HG03103 (cell line): ENCODE measurements around the gene KHSRP.
"Not testable (repeated sequence)": the region's sequence is repeated elsewhere in the genome, so short reads cannot be mapped to it uniquely, and the experiment has no call there.

Experiments used
- ATAC-seq: cut with Tn5 transposase; IDR thresholded peaks from one replicate; pipeline ENCODE4 v1.9.1; 2021; ENCODE audit warnings: low read depth; ENCODE audit not compliant: unreplicated experiment

KHSRP gene

GRCh38 chr19:6421075-6422014 is 3.3 kb downstream of the KHSRP start:
- no peak for ATAC-seq

GRCh38 chr19:6418562-6418932 is 6.1 kb downstream of the KHSRP start:
- no peak for ATAC-seq

- no peak for ATAC-seq
Measured at GRCh38 chr19:6417713-6418561, 6.7 kb downstream of the KHSRP start.

- no peak for ATAC-seq
Measured at GRCh38 chr19:6416658-6417405, 7.8 kb downstream of the KHSRP start.

GRCh38 chr19:6415591-6416190 is 8.9 kb downstream of the KHSRP start:
- no peak for ATAC-seq

GRCh38 chr19:6414793-6415590 is 9.6 kb downstream of the KHSRP start:
- no peak for ATAC-seq

DNA sequence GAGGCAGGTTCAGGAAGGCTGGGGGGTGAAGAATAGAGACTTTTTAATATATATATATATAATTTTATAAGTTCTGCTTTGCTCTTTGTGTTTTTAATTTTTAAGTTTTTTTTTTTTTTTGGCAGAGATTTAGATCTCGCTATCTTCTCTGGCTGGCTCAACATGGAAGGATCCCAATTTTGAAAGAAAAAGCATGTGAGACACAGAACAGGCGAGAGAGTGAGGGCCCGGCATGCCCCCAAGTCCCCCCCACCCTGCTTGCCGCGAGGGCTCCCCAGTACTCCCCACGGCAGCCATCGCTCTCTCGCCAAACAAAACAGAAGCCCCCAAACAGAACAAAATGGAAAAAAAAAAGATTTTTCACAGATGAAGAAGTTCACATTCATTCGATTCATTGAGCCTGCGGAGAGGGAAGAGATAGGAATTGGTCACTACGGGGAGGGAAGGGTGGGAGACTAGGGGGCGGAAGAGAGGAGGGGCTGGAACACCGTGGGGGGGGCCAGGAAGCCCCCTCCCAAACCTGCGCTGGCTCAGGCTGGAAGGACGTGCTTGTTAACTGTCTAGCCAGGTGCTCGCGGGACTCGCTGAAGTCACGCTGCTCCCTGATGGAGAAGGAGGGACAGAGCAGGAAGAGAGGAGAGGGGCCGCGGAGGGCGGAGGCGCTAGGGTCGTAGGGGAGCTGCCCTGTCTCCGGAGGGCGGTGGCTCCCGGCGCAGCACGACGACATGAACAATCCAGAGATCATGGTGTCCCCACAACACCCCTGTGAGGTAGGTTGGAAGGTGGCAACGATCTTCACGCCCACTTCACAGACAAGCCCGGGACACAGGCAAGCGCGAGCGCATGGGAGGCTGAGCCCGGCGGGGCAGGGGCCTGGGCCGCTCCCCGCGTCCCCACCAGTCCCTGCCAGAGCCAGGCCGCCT is 10.6 kb downstream of the KHSRP start:
- no peak for ATAC-seq

DNA sequence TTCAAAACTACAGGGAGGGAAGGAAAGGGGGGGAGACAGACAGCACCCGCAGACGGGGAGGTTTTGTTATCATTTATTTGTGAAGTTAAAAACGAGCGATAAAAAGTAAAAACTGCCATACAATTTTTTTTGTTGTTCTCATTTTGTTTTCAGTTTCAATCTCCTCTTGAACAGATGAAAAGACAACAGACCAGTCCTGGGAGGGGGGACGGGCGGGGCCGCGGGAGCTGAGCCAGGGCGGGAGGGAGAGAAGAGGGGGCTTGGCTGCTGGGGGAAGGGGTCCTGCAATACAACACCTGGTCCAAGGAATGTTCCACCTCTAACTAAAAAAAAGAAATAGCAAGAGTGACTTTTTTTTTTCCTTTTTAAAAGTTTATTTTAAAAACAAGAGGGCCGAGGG is 11.3 kb downstream of the KHSRP start:
- ATAC-seq, result no peak

DNA sequence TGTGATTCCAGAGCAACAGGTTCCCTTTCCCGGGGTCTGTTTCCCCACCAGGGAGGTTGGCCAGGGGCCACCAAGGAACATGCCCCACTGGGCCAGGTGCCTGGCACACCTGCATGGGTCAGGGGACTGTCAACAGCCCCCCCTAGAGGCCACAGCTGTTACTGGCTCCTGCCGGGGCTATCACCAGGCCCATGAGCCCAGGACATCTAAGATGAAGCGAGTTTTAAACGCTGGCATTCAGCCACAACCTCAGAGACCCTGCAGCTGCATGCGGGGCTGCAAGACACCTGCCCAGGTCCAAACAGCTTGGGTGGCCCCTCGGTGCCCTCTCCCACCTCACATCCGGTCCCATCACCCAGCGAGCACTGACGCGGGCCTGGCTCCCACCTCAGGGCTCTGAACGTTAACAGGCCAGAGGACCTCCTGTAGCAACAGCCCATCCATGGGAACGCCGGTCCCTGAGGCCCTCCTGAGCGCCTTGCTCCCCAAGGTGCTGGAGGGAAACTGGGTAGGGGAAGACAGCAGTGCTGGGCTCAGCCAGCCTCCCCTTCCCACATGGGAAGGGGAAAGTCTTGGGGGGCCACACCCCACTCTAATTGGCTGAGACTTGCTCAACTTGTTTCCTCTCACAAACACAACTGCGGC is 12.0 kb downstream of the KHSRP start:
- no peak for ATAC-seq

DNA sequence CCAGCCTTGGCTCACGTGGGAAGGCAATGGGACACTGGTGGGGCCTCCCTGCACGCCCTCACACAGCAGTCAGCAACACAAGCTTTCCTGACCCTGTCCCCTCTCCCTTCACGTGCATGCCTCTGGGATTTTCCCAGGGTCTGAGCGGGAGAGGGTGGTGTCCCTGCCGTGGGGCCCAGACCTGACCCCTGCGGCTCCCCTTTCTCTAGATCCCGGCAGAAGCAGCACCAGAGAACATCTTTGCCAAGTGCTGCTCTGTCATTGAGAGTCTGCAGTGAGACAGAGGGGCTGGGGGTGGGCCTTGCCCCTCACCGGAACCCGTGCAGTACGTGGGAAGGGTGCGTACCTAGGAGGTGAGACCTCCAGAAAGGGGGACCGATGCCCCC is 12.6 kb downstream of the KHSRP start:
- ATAC-seq, result no peak

DNA sequence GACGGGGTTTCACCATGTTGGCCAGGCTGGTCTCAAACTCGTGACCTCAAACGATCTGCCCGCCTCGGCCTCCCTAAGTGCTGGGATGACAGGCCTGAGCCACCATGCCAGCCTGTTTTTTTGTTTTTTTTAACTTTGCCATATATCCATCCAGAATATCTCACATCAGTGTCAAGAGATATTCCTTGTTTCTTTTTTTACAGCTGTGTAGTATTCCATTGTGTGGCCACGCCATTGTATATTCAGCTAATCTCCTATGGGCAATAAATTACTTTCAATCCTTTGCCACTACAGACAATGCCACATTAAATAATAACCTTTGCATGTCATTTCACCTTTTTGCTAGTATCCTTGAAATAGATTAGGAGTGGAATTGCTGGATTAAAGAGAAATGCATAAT is 15.3 kb downstream of the KHSRP start:
- ATAC-seq, result no peak

DNA sequence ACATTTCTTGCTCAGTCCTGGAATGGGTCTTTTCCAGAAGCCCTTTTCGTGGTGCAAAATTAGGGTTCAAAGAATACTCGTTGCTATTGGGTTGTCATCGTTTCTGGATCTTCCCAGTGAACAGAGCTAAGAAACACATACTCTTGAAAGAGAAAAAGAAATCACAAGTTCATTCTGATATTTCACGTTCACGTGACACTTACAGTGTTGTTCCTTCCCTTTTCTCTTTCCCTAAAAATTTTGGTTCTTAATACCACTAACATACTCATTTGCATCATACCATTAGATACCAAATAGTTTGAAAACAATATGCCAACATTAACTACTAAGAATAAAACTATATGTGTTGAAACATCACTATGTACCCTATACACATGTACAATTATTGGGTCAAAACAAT is 18.2 kb downstream of the KHSRP start:
- ATAC-seq, result no peak

- ATAC-seq, result no peak
Measured at GRCh38 chr19:6402837-6403608, 21.6 kb downstream of the KHSRP start.

DNA sequence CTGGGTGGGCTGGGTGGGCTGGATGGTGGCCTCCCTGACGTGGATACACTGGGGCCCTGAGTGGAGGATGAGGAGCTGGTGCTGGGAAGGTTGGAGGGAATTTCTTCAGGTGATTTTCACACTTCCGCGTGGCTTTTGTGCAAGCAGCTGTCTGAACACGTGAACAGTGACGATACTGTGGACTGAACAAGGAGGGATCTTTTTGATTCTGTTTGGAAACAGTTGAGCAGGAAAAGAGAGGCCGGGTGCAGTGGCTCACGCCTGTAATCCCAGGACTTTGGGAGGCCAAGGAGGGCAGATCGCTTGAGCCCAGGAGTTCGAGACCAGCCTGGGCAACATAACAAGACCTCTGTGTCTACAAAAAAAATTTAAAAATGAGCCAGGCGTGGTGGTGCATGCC is 22.6 kb downstream of the KHSRP start:
- ATAC-seq, result no peak

- not testable (repeated sequence) for ATAC-seq
Measured at GRCh38 chr19:6400062-6400944, 24.3 kb downstream of the KHSRP start.

DNA sequence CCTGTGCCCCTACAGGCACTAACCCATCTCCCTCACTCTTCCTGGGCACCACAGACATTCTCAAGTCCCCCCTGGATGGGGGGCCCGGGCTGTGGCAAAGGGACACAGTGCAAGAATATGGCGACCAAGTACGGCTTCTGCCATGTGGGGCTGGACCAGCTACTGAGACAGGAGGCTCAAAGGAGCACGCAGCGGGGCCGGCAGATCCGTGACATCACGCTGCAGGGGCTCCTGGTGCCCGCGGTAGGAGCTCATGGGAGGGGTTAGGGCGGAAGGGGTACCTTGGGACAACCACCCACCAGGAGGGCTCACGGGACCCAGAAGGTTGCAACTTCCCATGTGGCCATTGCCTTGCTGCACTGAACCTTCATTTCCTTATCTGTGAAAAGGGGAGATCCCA is 28.3 kb downstream of the KHSRP start:
- no peak for ATAC-seq

GRCh38 chr19:6394831-6395230 is 29.8 kb downstream of the KHSRP start:
- ATAC-seq, result no peak
